ENCODE results near the gene IAPP. TPM values are rescaled to one million over a fixed set of nuclear protein-coding genes. Genes with fewer than 3 reads are reported as not detected.

IAPP gene
- not detected for total RNA-seq

DNA sequence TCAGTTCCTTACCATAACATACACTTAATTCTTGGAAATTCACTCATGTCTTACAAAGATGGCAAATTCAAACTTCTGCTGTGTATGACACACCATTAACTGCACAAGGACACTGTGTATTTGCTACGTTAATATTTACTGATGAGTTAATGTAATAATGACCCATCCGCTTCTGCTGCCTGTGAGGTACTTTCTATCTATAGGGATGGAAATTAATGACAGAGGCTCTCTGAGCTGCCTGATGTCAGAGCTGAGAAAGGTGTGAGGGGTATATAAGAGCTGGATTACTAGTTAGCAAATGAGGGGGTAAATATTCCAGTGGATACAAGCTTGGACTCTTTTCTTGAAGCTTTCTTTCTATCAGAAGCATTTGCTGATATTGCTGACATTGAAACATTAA, at the start of gene IAPP:
IAPP (plus strand) TSS at position 301 of the 400 bp plus-strand sequence. CDS start 450 bp downstream, outside the sequence.
- H3K27ac Mint-ChIP-seq: no peak within 1 kb of the TSS
- CTCF ChIA-PET: interaction anchor here (0.7 kb wide), 1 partner anchor 37 kb away, joined by 3 read pairs; no protein-coding TSS in a partner anchor
- no peaks in the 10 kb centered on the region for H3K9me3 Mint-ChIP-seq
- H3K36me3 Mint-ChIP-seq (ENCODE audit: low read depth): no peaks in the 10 kb centered on the region
- DNase-seq: no peak
- POLR2A ChIA-PET: no interaction called here
- peaks cover 16% of the 10 kb centered on the region for H3K27me3 Mint-ChIP-seq
- H3K4me1 Mint-ChIP-seq: no peaks in the 10 kb centered on the region
- H3K4me3 Mint-ChIP-seq: no peak within 1 kb of the TSS

GRCh38 chr12:21323736-21324135, 49.0 kb upstream of the IAPP start:
- Mint-ChIP-seq H3K27me3 (no peaks in the 10 kb centered on the region), H3K27ac (no peak overlapping the region), H3K36me3 (ENCODE audit: low read depth) (no peaks in the 10 kb centered on the region), H3K4me1 (no peaks in the 10 kb centered on the region), H3K4me3 (no peak overlapping the region), H3K9me3 (peaks cover 10% of the 10 kb centered on the region)
- DNase-seq: no peak
- ChIA-PET POLR2A (no interaction called here), CTCF (no interaction called here)

- H3K4me1 Mint-ChIP-seq: no peaks in the 10 kb centered on the region
- no peaks in the 10 kb centered on the region for H3K36me3 Mint-ChIP-seq (ENCODE audit: low read depth)
- no peak overlapping the region for H3K27ac Mint-ChIP-seq
- H3K9me3 Mint-ChIP-seq: peaks cover 10% of the 10 kb centered on the region
- POLR2A ChIA-PET: no interaction called here
- DNase-seq: no peak
- H3K27me3 Mint-ChIP-seq: no peaks in the 10 kb centered on the region
- H3K4me3 Mint-ChIP-seq: no peak overlapping the region
- CTCF ChIA-PET: no interaction called here
Observed at GRCh38 chr12:21324551-21324950, 48.2 kb upstream of the IAPP start.

GRCh38 chr12:21328578-21328977, 44.1 kb upstream of the IAPP start:
- Mint-ChIP-seq H3K9me3 (peaks cover 21% of the 10 kb centered on the region), H3K36me3 (ENCODE audit: low read depth) (no peaks in the 10 kb centered on the region), H3K27ac (no peak overlapping the region), H3K27me3 (no peaks in the 10 kb centered on the region), H3K4me1 (no peaks in the 10 kb centered on the region), H3K4me3 (no peak overlapping the region)
- no peak for DNase-seq
- ChIA-PET POLR2A (no interaction called here), CTCF (no interaction called here)

- no peak overlapping the region for H3K4me3 Mint-ChIP-seq
- peaks cover 19% of the 10 kb centered on the region for H3K9me3 Mint-ChIP-seq
- H3K27me3 Mint-ChIP-seq: peaks cover 1% of the 10 kb centered on the region
- ChIA-PET CTCF (no interaction called here), POLR2A (no interaction called here)
- no peaks in the 10 kb centered on the region for H3K36me3 Mint-ChIP-seq (ENCODE audit: low read depth)
- DNase-seq: no peak
- no peaks in the 10 kb centered on the region for H3K4me1 Mint-ChIP-seq
- no peak overlapping the region for H3K27ac Mint-ChIP-seq
Observed at GRCh38 chr12:21330682-21331253, 41.9 kb upstream of the IAPP start.

- Mint-ChIP-seq H3K27me3 (peaks cover 6% of the 10 kb centered on the region), H3K27ac (no peak within 1 kb of the TSS), H3K36me3 (ENCODE audit: low read depth) (no peaks in the 10 kb centered on the region), H3K4me1 (no peaks in the 10 kb centered on the region), H3K4me3 (no peak within 1 kb of the TSS), H3K9me3 (peaks cover 11% of the 10 kb centered on the region)
- DNase-seq: no peak
- ChIA-PET POLR2A (no interaction called here), CTCF (interaction anchor here (0.6 kb wide), 1 partner anchor 37 kb away, joined by 3 read pairs; no protein-coding TSS in a partner anchor)
Observed at GRCh38 chr12:21334771-21335325, 37.9 kb upstream of the IAPP start, which contains the start of gene SLCO1A2. Gene SLCO1A2, minus strand, starts transcription at chr12:21334917. Its CDS starts 270 bp downstream, at chr12:21334647.

- no peak overlapping the region for H3K27ac Mint-ChIP-seq
- POLR2A ChIA-PET: no interaction called here
- CTCF ChIA-PET: no interaction called here
- H3K9me3 Mint-ChIP-seq: peaks cover 3% of the 10 kb centered on the region
- DNase-seq: no peak
- no peaks in the 10 kb centered on the region for H3K4me1 Mint-ChIP-seq
- no peaks in the 10 kb centered on the region for H3K36me3 Mint-ChIP-seq (ENCODE audit: low read depth)
- H3K27me3 Mint-ChIP-seq: peaks cover 6% of the 10 kb centered on the region
- no peak overlapping the region for H3K4me3 Mint-ChIP-seq
Observed at GRCh38 chr12:21336656-21337055, 36.0 kb upstream of the IAPP start.

DNA sequence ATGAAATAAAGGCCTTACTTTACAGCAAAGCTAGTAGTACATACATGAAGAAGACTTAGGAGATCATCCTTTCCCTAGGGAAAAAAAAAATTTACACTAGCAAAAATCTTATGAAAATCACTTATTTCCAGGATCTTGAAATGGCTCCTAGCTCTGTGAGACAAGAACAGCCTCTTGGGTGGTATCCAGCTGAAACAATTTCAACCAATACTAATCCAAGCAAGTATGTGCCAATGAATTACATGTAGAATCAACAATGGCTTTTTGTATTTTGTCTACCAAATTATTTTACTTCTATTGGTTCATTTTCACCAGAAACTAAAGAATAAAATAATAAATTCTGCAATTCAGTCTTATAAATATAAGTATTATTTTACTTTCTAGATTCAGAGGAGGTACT, 35.2 kb upstream of the IAPP start:
- Mint-ChIP-seq H3K27ac (no peak overlapping the region), H3K4me1 (no peaks in the 10 kb centered on the region), H3K36me3 (ENCODE audit: low read depth) (no peaks in the 10 kb centered on the region), H3K4me3 (no peak overlapping the region), H3K9me3 (no peaks in the 10 kb centered on the region), H3K27me3 (peaks cover 6% of the 10 kb centered on the region)
- DNase-seq: no peak
- POLR2A ChIA-PET: no interaction called here
- CTCF ChIA-PET: no interaction called here

DNA sequence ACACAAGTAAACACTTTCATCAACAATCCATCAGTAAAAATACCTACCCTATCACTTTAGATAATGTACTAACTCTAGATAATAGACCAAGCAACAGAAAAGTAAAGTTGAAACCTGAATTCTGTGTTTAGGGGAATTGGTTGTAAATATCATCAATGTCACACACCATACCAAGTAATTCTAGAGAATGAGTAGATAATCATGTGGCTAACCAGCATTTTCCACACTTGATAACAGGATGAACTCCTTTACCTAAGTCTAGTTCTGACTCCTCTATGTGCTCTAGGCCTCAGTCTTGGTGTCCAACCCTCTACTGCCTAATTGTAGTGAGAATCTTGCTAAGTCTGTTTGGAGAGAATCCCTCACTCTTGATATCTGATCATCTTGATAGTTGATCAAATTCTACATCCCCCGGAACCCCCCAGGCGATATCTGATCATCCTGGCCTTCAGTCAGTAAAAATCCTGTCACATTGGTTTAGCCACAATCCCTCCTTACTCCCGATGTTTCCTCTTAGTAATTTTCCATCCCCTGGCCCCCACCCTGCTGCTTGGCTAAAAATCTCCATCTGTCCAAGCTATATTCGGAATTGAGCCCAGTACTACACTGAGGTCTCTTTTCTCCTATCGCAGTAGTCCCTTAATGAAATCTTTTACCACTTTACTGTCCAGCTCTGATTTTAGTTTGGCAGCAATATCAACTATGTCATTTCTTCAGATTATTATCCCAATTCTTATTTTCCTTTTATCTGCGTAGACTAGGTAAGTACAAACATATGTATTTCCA, 34.5 kb upstream of the IAPP start:
- Mint-ChIP-seq H3K4me3 (no peak overlapping the region), H3K36me3 (ENCODE audit: low read depth) (no peaks in the 10 kb centered on the region), H3K4me1 (no peaks in the 10 kb centered on the region), H3K27me3 (peaks cover 6% of the 10 kb centered on the region), H3K27ac (no peak overlapping the region), H3K9me3 (no peaks in the 10 kb centered on the region)
- no peak for DNase-seq
- CTCF ChIA-PET: no interaction called here
- POLR2A ChIA-PET: no interaction called here

DNA sequence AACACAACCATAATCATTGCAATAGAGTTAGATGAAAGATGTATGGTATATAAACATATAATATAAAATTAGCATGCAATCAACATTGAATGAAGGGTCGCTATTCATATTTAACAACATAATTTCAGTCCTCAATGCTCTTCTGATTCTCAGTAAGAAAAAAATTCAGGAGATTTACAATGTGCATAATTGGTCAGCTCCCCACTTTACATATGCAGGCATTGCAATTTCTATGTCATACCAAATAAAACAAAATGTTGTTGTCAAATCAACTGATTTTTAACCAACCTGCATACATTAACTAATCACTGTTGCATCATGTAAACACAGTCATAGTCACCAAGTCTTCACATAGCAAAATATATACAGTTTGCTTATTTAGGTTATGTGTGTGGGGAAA, 32.8 kb upstream of the IAPP start:
- no peaks in the 10 kb centered on the region for H3K9me3 Mint-ChIP-seq
- H3K4me1 Mint-ChIP-seq: no peaks in the 10 kb centered on the region
- DNase-seq: no peak
- H3K4me3 Mint-ChIP-seq: no peak overlapping the region
- H3K36me3 Mint-ChIP-seq (ENCODE audit: low read depth): no peaks in the 10 kb centered on the region
- H3K27me3 Mint-ChIP-seq: peaks cover 8% of the 10 kb centered on the region
- POLR2A ChIA-PET: no interaction called here
- H3K27ac Mint-ChIP-seq: no peak overlapping the region
- CTCF ChIA-PET: no interaction called here

GRCh38 chr12:21340403-21340802, 32.3 kb upstream of the IAPP start:
- no peak overlapping the region for H3K4me3 Mint-ChIP-seq
- no peaks in the 10 kb centered on the region for H3K4me1 Mint-ChIP-seq
- no peaks in the 10 kb centered on the region for H3K36me3 Mint-ChIP-seq (ENCODE audit: low read depth)
- no peak overlapping the region for H3K27ac Mint-ChIP-seq
- CTCF ChIA-PET: no interaction called here
- H3K27me3 Mint-ChIP-seq: peaks cover 8% of the 10 kb centered on the region
- H3K9me3 Mint-ChIP-seq: no peaks in the 10 kb centered on the region
- POLR2A ChIA-PET: no interaction called here
- DNase-seq: no peak

GRCh38 chr12:21341769-21342168, 30.9 kb upstream of the IAPP start:
- Mint-ChIP-seq H3K9me3 (no peaks in the 10 kb centered on the region), H3K27ac (no peak overlapping the region), H3K4me3 (no peak overlapping the region), H3K36me3 (ENCODE audit: low read depth) (no peaks in the 10 kb centered on the region), H3K27me3 (peaks cover 5% of the 10 kb centered on the region), H3K4me1 (no peaks in the 10 kb centered on the region)
- no peak for DNase-seq
- POLR2A ChIA-PET: no interaction called here
- CTCF ChIA-PET: no interaction called here

- Mint-ChIP-seq H3K4me3 (no peak overlapping the region), H3K36me3 (ENCODE audit: low read depth) (no peaks in the 10 kb centered on the region), H3K27ac (no peak overlapping the region), H3K4me1 (no peaks in the 10 kb centered on the region), H3K9me3 (no peaks in the 10 kb centered on the region), H3K27me3 (peaks cover 6% of the 10 kb centered on the region)
- ChIA-PET POLR2A (no interaction called here), CTCF (interaction anchor here (1.7 kb wide), 1 partner anchor 14 kb away, joined by 4 read pairs; no protein-coding TSS in a partner anchor)
- no peak for DNase-seq
Observed at GRCh38 chr12:21343636-21344035, 29.1 kb upstream of the IAPP start.

All from activated CD4-positive, alpha-beta T cell treated with anti-CD3 and anti-CD28 coated beads, Interleukin-2, amount 10 ng/mL, durations not matched to agents 7 days and 5 days (primary cell).